A549 (cell line): Measurements from ENCODE around the gene TFB2M. TPM values are rescaled to one million over a fixed set of nuclear protein-coding genes. Genes with fewer than 3 reads are reported as not detected.

Experiments
- ATAC-seq, 2 experiments: fragments of 200-7000 bp in 1 of 2; fragments of >200 bp in 1 of 2; cut with Nextera tagmentation in 1 of 2; cut with Tn5 transposase in 1 of 2; 3 replicates each; pipeline versions ENCODE4 v1.8.0 to v1.9.1; 2018 to 2020; ENCODE audit warnings: mild to moderate bottlenecking in 1 of 2, moderate library complexity in 1 of 2
- CTCF ChIA-PET: fragments of 300-600 bp; sonication (Branson Sonifier 250); formaldehyde crosslinking; extraction: SDS; loops from one replicate; lab custom pipeline; 2021; ENCODE audit warnings: antibody characterized with exemption, inconsistent platforms; lab: Yijun Ruan, JAX
- POLR2A ChIA-PET: fragments of 350-600 bp; formaldehyde crosslinking; extraction: SDS; loops from one replicate; lab custom pipeline; 2021; ENCODE audit warnings: antibody characterized with exemption, inconsistent platforms; lab: Yijun Ruan, JAX
- DNase-seq, 2 experiments: peaks; one replicate each; pipeline versions ENCODE4 v3.0.0 to v3.0.0-alpha.2; 2011 to 2016; ENCODE audit warnings: low read depth in 1 of 2, low spot score in 1 of 2
- FAIRE-seq: peaks from 2 replicates; lab custom pipeline; 2011; peaks lifted over from hg19 to GRCh38; lab: Jason Lieb, UNC
- H3K27ac ChIP-seq, 2 experiments: fragments of >200 bp; sonication (Bioruptor Twin); formaldehyde crosslinking; 3 replicates each; pipeline ENCODE4 v1.5.1; 2016 to 2017
- H3K4me1 ChIP-seq: fragments of >200 bp; sonication (Bioruptor Twin); formaldehyde crosslinking; 3 replicates; pipeline ENCODE4 v1.6.1; 2016
- H3K4me2 ChIP-seq: fragments of >200 bp; sonication (Bioruptor Twin); formaldehyde crosslinking; 3 replicates; pipeline ENCODE4 v1.6.1; 2016
- H3K4me3 ChIP-seq: fragments of >200 bp; sonication (Bioruptor Twin); formaldehyde crosslinking; 3 replicates; pipeline ENCODE4 v1.5.1; 2016
- H3K9me3 ChIP-seq: fragments of >200 bp; sonication (Bioruptor Twin); formaldehyde crosslinking; 3 replicates; pipeline ENCODE4 v1.6.1; 2016
- ATOH8 ChIP-seq: fragments of 250-450 bp; sonication (Bioruptor Pico); IDR thresholded peaks from 2 replicates; pipeline ENCODE4 v1.5.0; 2020; ENCODE audit warnings: low read depth, mild to moderate bottlenecking, moderate library complexity
- BCL3 ChIP-seq: fragments of >200 bp; sonication (Bioruptor Twin); formaldehyde crosslinking; IDR thresholded peaks from 3 replicates; pipeline ENCODE4 v1.6.1; 2016
- BHLHE40 ChIP-seq: IDR thresholded peaks from 2 replicates; pipeline ENCODE4 v1.6.1; 2012; ENCODE audit warnings: low read depth, low read length, inconsistent platforms
- EHMT2 ChIP-seq: fragments of 200-600 bp; sonication (generic); IDR thresholded peaks from 2 replicates; pipeline ENCODE4 v1.6.1; 2016; ENCODE audit warnings: antibody characterized with exemption, low read depth, mild to moderate bottlenecking, moderate library complexity
- ELK1 ChIP-seq: fragments of 150-350 bp; IDR thresholded peaks from 2 replicates; pipeline ENCODE4 v1.6.1; 2014; ENCODE audit warnings: low read depth, mild to moderate bottlenecking, low read length
- ESRRA ChIP-seq: fragments of 150-350 bp; IDR thresholded peaks from 2 replicates; pipeline ENCODE4 v1.6.1; 2014; ENCODE audit warnings: mild to moderate bottlenecking, low read length, borderline replicate concordance
- FOSB ChIP-seq: fragments of 250-450 bp; sonication (Bioruptor Pico); IDR thresholded peaks from 2 replicates; pipeline ENCODE4 v1.5.0; 2020; ENCODE audit warnings: mild to moderate bottlenecking, moderate library complexity
- HDAC2 ChIP-seq: fragments of 200-600 bp; sonication (generic); IDR thresholded peaks from 2 replicates; pipeline ENCODE4 v1.6.1; 2016
- HES2 ChIP-seq: fragments of >200 bp; sonication (Bioruptor Twin); formaldehyde crosslinking; IDR thresholded peaks from 2 replicates; pipeline ENCODE4 v1.6.1; 2016
- HEYL ChIP-seq: fragments of 250-450 bp; sonication (Bioruptor Pico); IDR thresholded peaks from 2 replicates; pipeline ENCODE4 v1.8.0; 2021; ENCODE audit warnings: mild to moderate bottlenecking, moderate library complexity
- HMGXB4 ChIP-seq: fragments of 250-450 bp; sonication (Bioruptor Pico); IDR thresholded peaks from 2 replicates; pipeline ENCODE4 v1.5.0; 2021; ENCODE audit warnings: mild to moderate bottlenecking, moderate library complexity, borderline replicate concordance
- JUN ChIP-seq, 2 experiments: fragments of >200 bp; sonication (Bioruptor Twin); formaldehyde crosslinking; IDR thresholded peaks; 2 replicates in 1 of 2; 3 replicates in 1 of 2; pipeline ENCODE4 v1.6.1; 2016 to 2017
- KDM1A ChIP-seq: fragments of 200-600 bp; sonication (generic); IDR thresholded peaks from 2 replicates; pipeline ENCODE4 v1.6.1; 2016; ENCODE audit warnings: low read depth, mild to moderate bottlenecking
- KDM5A ChIP-seq: fragments of 200-600 bp; sonication (generic); IDR thresholded peaks from 2 replicates; pipeline ENCODE4 v1.6.1; 2016; ENCODE audit warnings: antibody characterized with exemption, mild to moderate bottlenecking
- MAZ ChIP-seq: fragments of 150-350 bp; IDR thresholded peaks from 2 replicates; pipeline ENCODE4 v1.6.1; 2014; ENCODE audit warnings: antibody characterized with exemption, low read depth, low read length, borderline replicate concordance
- NPAS2 ChIP-seq: fragments of 250-450 bp; sonication (Bioruptor Pico); IDR thresholded peaks from 2 replicates; pipeline ENCODE4 v1.8.0; 2022; ENCODE audit warnings: mild to moderate bottlenecking, moderate library complexity, borderline replicate concordance
- NR3C1 ChIP-seq: fragments of >200 bp; sonication (Bioruptor Twin); formaldehyde crosslinking; IDR thresholded peaks from 3 replicates; pipeline ENCODE4 v1.6.1; 2017
- POLR2A ChIP-seq: IDR thresholded peaks from 2 replicates; pipeline ENCODE4 v1.6.1; 2012; ENCODE audit warnings: mild to moderate bottlenecking, low read length
- REST ChIP-seq: fragments of 200-600 bp; sonication (generic); IDR thresholded peaks from 2 replicates; pipeline ENCODE4 v1.6.1; 2016; ENCODE audit warnings: antibody characterized with exemption, mild to moderate bottlenecking, moderate library complexity
- TFCP2L1 ChIP-seq: fragments of 250-450 bp; sonication (Bioruptor Pico); IDR thresholded peaks from 2 replicates; pipeline ENCODE4 v1.5.0; 2021; ENCODE audit warnings: mild to moderate bottlenecking
- USF2 ChIP-seq: fragments of 450-650 bp; IDR thresholded peaks from 2 replicates; pipeline ENCODE4 v1.6.1; 2014; ENCODE audit warnings: antibody characterized with exemption
- ZSCAN20 ChIP-seq: fragments of 250-450 bp; sonication (Bioruptor Pico); IDR thresholded peaks from 2 replicates; pipeline ENCODE4 v1.8.0; 2022; ENCODE audit warnings: mild to moderate bottlenecking, moderate library complexity
- WGBS: methylation state at CpG from one replicate; pipeline ENCODE4 v1.1.6; 2017; ENCODE audit errors: missing lambda C conversion rate; 5-methylcytosine and 5-hydroxymethylcytosine counted together
- polyA plus RNA-seq, 4 experiments: library from polyadenylated mRNA; depleted of rRNA in 3 of 4; stranded (reverse); fragments of >200 nt; fragmentation: RNase III in 1 of 4; extraction: RNeasy Plus Mini Kit Qiagen cat#74134 plus additional on column Dnase treatment in 1 of 4; gene quantifications; 2 replicates in 3 of 4; 3 replicates in 1 of 4; pipeline ENCODE4 v1.2.3, GENCODE V29; 2011 to 2017

Gene TFB2M
- polyA plus RNA-seq, 2 of the 4 experiments (the other 2 are of a cell fraction): 27.7 to 59.9 TPM

- 93% methylated on average over 2 of the region's 2 CpGs for WGBS
- Histone ChIP-seq H3K4me3 (no peak overlapping the region), H3K27ac (no peak overlapping the region), H3K4me2 (no peak overlapping the region), H3K9me3 (no peaks in the 10 kb centered on the region), H3K4me1 (no peaks in the 10 kb centered on the region)
- CTCF ChIA-PET: no interaction called here
- DNase-seq (no peak), FAIRE-seq (no peak), ATAC-seq (no peak)
- TF ChIP-seq NPAS2 (CRISPR knock-in tag): no peak
- no peak for TF ChIP-seq JUN (IDR thresholded peaks at IDR 0.05)
- TF ChIP-seq HDAC2: no peak
- no peak for TF ChIP-seq KDM5A
- no peak for TF ChIP-seq HES2
- no peak for TF ChIP-seq HMGXB4 (CRISPR knock-in tag)
- no peak for TF ChIP-seq BHLHE40
- TF ChIP-seq ELK1: no peak
- no peak for TF ChIP-seq POLR2A
- TF ChIP-seq ZSCAN20 (CRISPR knock-in tag): no peak
- POLR2A ChIA-PET: no interaction called here
These were observed 8.0 kb downstream of the TFB2M start for GRCh38 chr1:246558041-246558440.

GRCh38 chr1:246554201-246554600, 11.9 kb downstream of the TFB2M start:
- no peak for ATAC-seq
- Histone ChIP-seq H3K9me3 (no peaks in the 10 kb centered on the region), H3K4me2 (no peak overlapping the region), H3K4me1 (no peaks in the 10 kb centered on the region), H3K27ac (no peak overlapping the region), H3K4me3 (no peak overlapping the region)
- no peak for FAIRE-seq
- ChIA-PET CTCF (no interaction called here), POLR2A (no interaction called here)
- TF ChIP-seq FOSB (no peak), KDM1A (no peak), MAZ (no peak), HES2 (no peak), TFCP2L1 (CRISPR knock-in tag) (no peak), USF2 (no peak), ATOH8 (no peak)
- 98% methylated on average over 16 of the region's 16 CpGs for WGBS
- DNase-seq: no peak

GRCh38 chr1:246552110-246552509, 14.0 kb downstream of the TFB2M start:
- no peak for DNase-seq
- 91% methylated on average over 6 of the region's 6 CpGs for WGBS
- no peaks in the 10 kb centered on the region for H3K4me1 ChIP-seq
- POLR2A ChIA-PET: no interaction called here
- CTCF ChIA-PET: no interaction called here
- H3K9me3 ChIP-seq: no peaks in the 10 kb centered on the region
- no peak for FAIRE-seq
- H3K4me2 ChIP-seq: no peak overlapping the region
- ATAC-seq: no peak
- no peak overlapping the region for H3K27ac ChIP-seq
- H3K4me3 ChIP-seq: no peak overlapping the region
- TF ChIP-seq REST (no peak), ESRRA (no peak), NR3C1 (no peak), BCL3 (no peak), HEYL (CRISPR knock-in tag) (no peak), ELK1 (no peak), EHMT2 (no peak)
